Neuron (in vitro differentiated cells): ENCODE data around the gene FSIP1.

Experiments used
- H2AFZ ChIP-seq: one replicate; pipeline ENCODE4 v1.6.1; 2013; ENCODE audit warnings: low read depth, mild to moderate bottlenecking, inconsistent platforms, low read length, moderate library complexity
- H3K27me3 ChIP-seq: one replicate; pipeline ENCODE4 v1.6.1; 2013; ENCODE audit warnings: low read length; ENCODE audit not compliant: insufficient read depth
- H3K36me3 ChIP-seq: one replicate; pipeline ENCODE4 v1.6.1; 2013; ENCODE audit warnings: low read length; ENCODE audit not compliant: insufficient read depth
- H3K4me1 ChIP-seq: one replicate; pipeline ENCODE4 v1.6.1; 2013; ENCODE audit warnings: low read length; ENCODE audit not compliant: insufficient read depth
- H3K4me3 ChIP-seq: 2 replicates; pipeline ENCODE4 v1.5.1; 2013; ENCODE audit warnings: mild to moderate bottlenecking, low read length, moderate library complexity
- H3K9me3 ChIP-seq: one replicate; pipeline ENCODE4 v1.6.1; 2013; ENCODE audit warnings: low read length

Gene FSIP1

GRCh38 chr15:39803016-39803415 is 20.4 kb upstream of the FSIP1 start:
- Histone ChIP-seq H3K4me3 (no peak overlapping the region), H2AFZ (no peak overlapping the region), H3K36me3 (no peaks in the 10 kb centered on the region), H3K27me3 (peaks cover 5% of the 10 kb centered on the region), H3K4me1 (no peaks in the 10 kb centered on the region), H3K9me3 (no peaks in the 10 kb centered on the region)

GRCh38 chr15:39801641-39802309 is 19.1 kb upstream of the FSIP1 start:
- no peaks in the 10 kb centered on the region for H3K4me1 ChIP-seq
- H2AFZ ChIP-seq, result no peak overlapping the region
- no peaks in the 10 kb centered on the region for H3K9me3 ChIP-seq
- no peak overlapping the region for H3K4me3 ChIP-seq
- H3K27me3 ChIP-seq, result peaks cover 5% of the 10 kb centered on the region
- no peaks in the 10 kb centered on the region for H3K36me3 ChIP-seq

- no peaks in the 10 kb centered on the region for H3K9me3 ChIP-seq
- H3K4me1 ChIP-seq, result no peaks in the 10 kb centered on the region
- no peak overlapping the region for H2AFZ ChIP-seq
- no peaks in the 10 kb centered on the region for H3K27me3 ChIP-seq
- H3K36me3 ChIP-seq, result no peaks in the 10 kb centered on the region
- H3K4me3 ChIP-seq, result no peak overlapping the region
These were observed 16.9 kb upstream of the FSIP1 start for GRCh38 chr15:39799552-39800011.

GRCh38 chr15:39798382-39798781 is 15.7 kb upstream of the FSIP1 start:
- Histone ChIP-seq H3K27me3 (no peaks in the 10 kb centered on the region), H3K4me1 (no peaks in the 10 kb centered on the region), H3K9me3 (no peaks in the 10 kb centered on the region), H3K4me3 (no peak overlapping the region), H2AFZ (no peak overlapping the region), H3K36me3 (no peaks in the 10 kb centered on the region)

- Histone ChIP-seq H3K4me1 (no peaks in the 10 kb centered on the region), H3K9me3 (no peaks in the 10 kb centered on the region), H3K36me3 (no peaks in the 10 kb centered on the region), H3K4me3 (no peak overlapping the region), H2AFZ (no peak overlapping the region), H3K27me3 (no peaks in the 10 kb centered on the region)
These were observed 14.8 kb upstream of the FSIP1 start for GRCh38 chr15:39797407-39797806.

- Histone ChIP-seq H3K4me1 (no peaks in the 10 kb centered on the region), H2AFZ (no peak overlapping the region), H3K27me3 (no peaks in the 10 kb centered on the region), H3K4me3 (no peak overlapping the region), H3K9me3 (no peaks in the 10 kb centered on the region), H3K36me3 (no peaks in the 10 kb centered on the region)
These were observed 14.0 kb upstream of the FSIP1 start for GRCh38 chr15:39796601-39797000.

GRCh38 chr15:39795486-39795885 is 12.8 kb upstream of the FSIP1 start:
- Histone ChIP-seq H2AFZ (no peak overlapping the region), H3K27me3 (no peaks in the 10 kb centered on the region), H3K9me3 (no peaks in the 10 kb centered on the region), H3K4me1 (no peaks in the 10 kb centered on the region), H3K4me3 (no peak overlapping the region), H3K36me3 (no peaks in the 10 kb centered on the region)

GRCh38 chr15:39794954-39795353 is 12.3 kb upstream of the FSIP1 start:
- H3K27me3 ChIP-seq, result no peaks in the 10 kb centered on the region

GRCh38 chr15:39793923-39794322 is 11.3 kb upstream of the FSIP1 start:
- Histone ChIP-seq H3K36me3 (no peaks in the 10 kb centered on the region), H3K4me1 (no peaks in the 10 kb centered on the region), H3K27me3 (no peaks in the 10 kb centered on the region), H3K4me3 (no peak overlapping the region), H3K9me3 (no peaks in the 10 kb centered on the region), H2AFZ (no peak overlapping the region)

More at GRCh38 chr15:39794954-39795353, 12.3 kb upstream of the FSIP1 start:
- H3K4me3 ChIP-seq, result no peak overlapping the region
- no peaks in the 10 kb centered on the region for H3K36me3 ChIP-seq
- no peaks in the 10 kb centered on the region for H3K9me3 ChIP-seq
- no peak overlapping the region for H2AFZ ChIP-seq
- H3K4me1 ChIP-seq, result no peaks in the 10 kb centered on the region

- H3K36me3 ChIP-seq, result no peaks in the 10 kb centered on the region
- no peaks in the 10 kb centered on the region for H3K4me1 ChIP-seq
- H2AFZ ChIP-seq, result no peak overlapping the region
- no peaks in the 10 kb centered on the region for H3K9me3 ChIP-seq
- H3K4me3 ChIP-seq, result no peak overlapping the region
- no peaks in the 10 kb centered on the region for H3K27me3 ChIP-seq
These were observed 10.2 kb upstream of the FSIP1 start for GRCh38 chr15:39792844-39793335.

- peaks cover 4% of the 10 kb centered on the region for H3K4me1 ChIP-seq
- no peak overlapping the region for H3K4me3 ChIP-seq
- no peak overlapping the region for H2AFZ ChIP-seq
- H3K27me3 ChIP-seq, result no peaks in the 10 kb centered on the region
- H3K36me3 ChIP-seq, result no peaks in the 10 kb centered on the region
- no peaks in the 10 kb centered on the region for H3K9me3 ChIP-seq
These were observed 9.6 kb upstream of the FSIP1 start for GRCh38 chr15:39792025-39792843.

GRCh38 chr15:39789736-39790135 is 7.1 kb upstream of the FSIP1 start:
- Histone ChIP-seq H3K36me3 (no peaks in the 10 kb centered on the region), H3K9me3 (no peaks in the 10 kb centered on the region), H3K4me1 (peaks cover 21% of the 10 kb centered on the region), H2AFZ (no peak overlapping the region), H3K4me3 (no peak overlapping the region), H3K27me3 (no peaks in the 10 kb centered on the region)

GRCh38 chr15:39788800-39789565 is 6.3 kb upstream of the FSIP1 start:
- Histone ChIP-seq H2AFZ (no peak overlapping the region), H3K4me1 (peaks cover 27% of the 10 kb centered on the region), H3K27me3 (no peaks in the 10 kb centered on the region), H3K9me3 (no peaks in the 10 kb centered on the region), H3K36me3 (no peaks in the 10 kb centered on the region), H3K4me3 (no peak overlapping the region)
